GM23338 (cell line): ENCODE measurements around the gene CIAPIN1.

Experiments
- CREB1 ChIP-seq: fragments of 250-450 bp; sonication (Bioruptor Pico); IDR thresholded peaks from 2 replicates; pipeline ENCODE4 v1.5.0; 2020; ENCODE audit warnings: low read depth, mild to moderate bottlenecking, moderate library complexity
- EZH2 ChIP-seq: fragments of 200-600 bp; sonication (generic); IDR thresholded peaks from one replicate; pipeline ENCODE4 v1.8.0; 2017; ENCODE audit warnings: antibody characterized with exemption, mild to moderate bottlenecking, low read depth; ENCODE audit not compliant: unreplicated experiment
- EZH2phosphoT487 ChIP-seq: fragments of 200-600 bp; sonication (generic); IDR thresholded peaks from one replicate; pipeline ENCODE4 v1.8.1; 2018; ENCODE audit warnings: antibody characterized with exemption; ENCODE audit not compliant: unreplicated experiment
- JUNB ChIP-seq: IDR thresholded peaks from one replicate; pipeline ENCODE4 v1.6.1; 2016; ENCODE audit warnings: antibody characterized with exemption; ENCODE audit not compliant: unreplicated experiment
- POLR2AphosphoS5 ChIP-seq: IDR thresholded peaks from 2 replicates; pipeline ENCODE4 v1.6.1; 2016; ENCODE audit warnings: antibody characterized with exemption, low read depth
- STAT1 ChIP-seq: IDR thresholded peaks from one replicate; pipeline ENCODE4 v1.6.1; 2016; ENCODE audit warnings: antibody characterized with exemption; ENCODE audit not compliant: unreplicated experiment
- ZNF114 ChIP-seq: fragments of 250-450 bp; sonication (Bioruptor Pico); IDR thresholded peaks from 2 replicates; pipeline ENCODE4 v1.5.0; 2020; ENCODE audit warnings: mild to moderate bottlenecking, moderate library complexity
- ZNF331 ChIP-seq: fragments of 250-450 bp; sonication (Bioruptor Pico); IDR thresholded peaks from 2 replicates; pipeline ENCODE4 v1.5.0; 2020; ENCODE audit warnings: low read depth, mild to moderate bottlenecking, moderate library complexity
- TF ChIP-seq, protein P1 (sequence below), 2 experiments: fragments of 200-600 bp in 1 of 2; sonication (generic) in 1 of 2; conservative IDR thresholded peaks; 2 replicates each; pipeline versions ENCODE4 v1.5.1 to v1.6.1; 2016 to 2017; ENCODE audit warnings: antibody characterized with exemption in 2 of 2, low read depth in 2 of 2, mild to moderate bottlenecking in 2 of 2, moderate library complexity in 1 of 2
- TF ChIP-seq, protein P2 (sequence below): IDR thresholded peaks from one replicate; pipeline ENCODE4 v1.6.1; 2018; ENCODE audit warnings: antibody characterized with exemption; ENCODE audit not compliant: unreplicated experiment
- TF ChIP-seq, protein P3 (sequence below): IDR thresholded peaks from 2 replicates; pipeline ENCODE4 v1.6.1; 2016; ENCODE audit warnings: antibody characterized with exemption
- TF ChIP-seq, protein P4 (sequence below): fragments of 250-450 bp; sonication (Bioruptor Pico); IDR thresholded peaks from 2 replicates; pipeline ENCODE4 v1.5.0; 2020; ENCODE audit warnings: mild to moderate bottlenecking, moderate library complexity

DNA sequence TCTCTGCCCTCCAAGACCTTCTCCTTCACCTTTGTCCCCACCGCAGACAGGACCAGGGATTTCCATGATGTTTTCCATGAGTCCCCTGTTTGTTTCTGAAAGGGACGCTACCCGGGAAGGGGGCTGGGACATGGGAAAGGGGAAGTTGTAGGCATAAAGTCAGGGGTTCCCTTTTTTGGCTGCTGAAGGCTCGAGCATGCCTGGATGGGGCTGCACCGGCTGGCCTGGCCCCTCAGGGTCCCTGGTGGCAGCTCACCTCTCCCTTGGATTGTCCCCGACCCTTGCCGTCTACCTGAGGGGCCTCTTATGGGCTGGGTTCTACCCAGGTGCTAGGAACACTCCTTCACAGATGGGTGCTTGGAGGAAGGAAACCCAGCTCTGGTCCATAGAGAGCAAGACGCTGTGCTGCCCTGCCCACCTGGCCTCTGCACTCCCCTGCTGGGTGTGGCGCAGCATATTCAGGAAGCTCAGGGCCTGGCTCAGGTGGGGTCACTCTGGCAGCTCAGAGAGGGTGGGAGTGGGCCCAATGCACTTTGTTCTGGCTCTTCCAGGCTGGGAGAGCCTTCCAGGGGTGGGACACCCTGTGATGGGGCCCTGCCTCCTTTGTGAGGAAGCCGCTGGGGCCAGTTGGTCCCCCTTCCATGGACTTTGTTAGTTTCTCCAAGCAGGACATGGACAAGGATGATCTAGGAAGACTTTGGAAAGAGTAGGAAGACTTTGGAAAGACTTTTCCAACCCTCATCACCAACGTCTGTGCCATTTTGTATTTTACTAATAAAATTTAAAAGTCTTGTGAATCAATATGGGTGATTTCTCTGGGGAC lies 62.7 kb downstream of the CIAPIN1 start:
- TF ChIP-seq EZH2phosphoT487 (no peak), EZH2 (no peak), JUNB (no peak), POLR2AphosphoS5 (no peak), STAT1 (no peak), CREB1 (CRISPR knock-in tag) (no peak), ZNF331 (CRISPR knock-in tag) (no peak), ZNF114 (no peak)
- TF ChIP-seq, protein P1, sequence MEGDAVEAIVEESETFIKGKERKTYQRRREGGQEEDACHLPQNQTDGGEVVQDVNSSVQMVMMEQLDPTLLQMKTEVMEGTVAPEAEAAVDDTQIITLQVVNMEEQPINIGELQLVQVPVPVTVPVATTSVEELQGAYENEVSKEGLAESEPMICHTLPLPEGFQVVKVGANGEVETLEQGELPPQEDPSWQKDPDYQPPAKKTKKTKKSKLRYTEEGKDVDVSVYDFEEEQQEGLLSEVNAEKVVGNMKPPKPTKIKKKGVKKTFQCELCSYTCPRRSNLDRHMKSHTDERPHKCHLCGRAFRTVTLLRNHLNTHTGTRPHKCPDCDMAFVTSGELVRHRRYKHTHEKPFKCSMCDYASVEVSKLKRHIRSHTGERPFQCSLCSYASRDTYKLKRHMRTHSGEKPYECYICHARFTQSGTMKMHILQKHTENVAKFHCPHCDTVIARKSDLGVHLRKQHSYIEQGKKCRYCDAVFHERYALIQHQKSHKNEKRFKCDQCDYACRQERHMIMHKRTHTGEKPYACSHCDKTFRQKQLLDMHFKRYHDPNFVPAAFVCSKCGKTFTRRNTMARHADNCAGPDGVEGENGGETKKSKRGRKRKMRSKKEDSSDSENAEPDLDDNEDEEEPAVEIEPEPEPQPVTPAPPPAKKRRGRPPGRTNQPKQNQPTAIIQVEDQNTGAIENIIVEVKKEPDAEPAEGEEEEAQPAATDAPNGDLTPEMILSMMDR (conservative IDR thresholded peaks at IDR 0.05; ENCODE audit: low read depth in 2 of 2): no peak
- TF ChIP-seq, protein P2, sequence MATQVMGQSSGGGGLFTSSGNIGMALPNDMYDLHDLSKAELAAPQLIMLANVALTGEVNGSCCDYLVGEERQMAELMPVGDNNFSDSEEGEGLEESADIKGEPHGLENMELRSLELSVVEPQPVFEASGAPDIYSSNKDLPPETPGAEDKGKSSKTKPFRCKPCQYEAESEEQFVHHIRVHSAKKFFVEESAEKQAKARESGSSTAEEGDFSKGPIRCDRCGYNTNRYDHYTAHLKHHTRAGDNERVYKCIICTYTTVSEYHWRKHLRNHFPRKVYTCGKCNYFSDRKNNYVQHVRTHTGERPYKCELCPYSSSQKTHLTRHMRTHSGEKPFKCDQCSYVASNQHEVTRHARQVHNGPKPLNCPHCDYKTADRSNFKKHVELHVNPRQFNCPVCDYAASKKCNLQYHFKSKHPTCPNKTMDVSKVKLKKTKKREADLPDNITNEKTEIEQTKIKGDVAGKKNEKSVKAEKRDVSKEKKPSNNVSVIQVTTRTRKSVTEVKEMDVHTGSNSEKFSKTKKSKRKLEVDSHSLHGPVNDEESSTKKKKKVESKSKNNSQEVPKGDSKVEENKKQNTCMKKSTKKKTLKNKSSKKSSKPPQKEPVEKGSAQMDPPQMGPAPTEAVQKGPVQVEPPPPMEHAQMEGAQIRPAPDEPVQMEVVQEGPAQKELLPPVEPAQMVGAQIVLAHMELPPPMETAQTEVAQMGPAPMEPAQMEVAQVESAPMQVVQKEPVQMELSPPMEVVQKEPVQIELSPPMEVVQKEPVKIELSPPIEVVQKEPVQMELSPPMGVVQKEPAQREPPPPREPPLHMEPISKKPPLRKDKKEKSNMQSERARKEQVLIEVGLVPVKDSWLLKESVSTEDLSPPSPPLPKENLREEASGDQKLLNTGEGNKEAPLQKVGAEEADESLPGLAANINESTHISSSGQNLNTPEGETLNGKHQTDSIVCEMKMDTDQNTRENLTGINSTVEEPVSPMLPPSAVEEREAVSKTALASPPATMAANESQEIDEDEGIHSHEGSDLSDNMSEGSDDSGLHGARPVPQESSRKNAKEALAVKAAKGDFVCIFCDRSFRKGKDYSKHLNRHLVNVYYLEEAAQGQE: no peak
- TF ChIP-seq, protein P3, sequence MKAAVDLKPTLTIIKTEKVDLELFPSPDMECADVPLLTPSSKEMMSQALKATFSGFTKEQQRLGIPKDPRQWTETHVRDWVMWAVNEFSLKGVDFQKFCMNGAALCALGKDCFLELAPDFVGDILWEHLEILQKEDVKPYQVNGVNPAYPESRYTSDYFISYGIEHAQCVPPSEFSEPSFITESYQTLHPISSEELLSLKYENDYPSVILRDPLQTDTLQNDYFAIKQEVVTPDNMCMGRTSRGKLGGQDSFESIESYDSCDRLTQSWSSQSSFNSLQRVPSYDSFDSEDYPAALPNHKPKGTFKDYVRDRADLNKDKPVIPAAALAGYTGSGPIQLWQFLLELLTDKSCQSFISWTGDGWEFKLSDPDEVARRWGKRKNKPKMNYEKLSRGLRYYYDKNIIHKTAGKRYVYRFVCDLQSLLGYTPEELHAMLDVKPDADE: no peak
- TF ChIP-seq, protein P4, sequence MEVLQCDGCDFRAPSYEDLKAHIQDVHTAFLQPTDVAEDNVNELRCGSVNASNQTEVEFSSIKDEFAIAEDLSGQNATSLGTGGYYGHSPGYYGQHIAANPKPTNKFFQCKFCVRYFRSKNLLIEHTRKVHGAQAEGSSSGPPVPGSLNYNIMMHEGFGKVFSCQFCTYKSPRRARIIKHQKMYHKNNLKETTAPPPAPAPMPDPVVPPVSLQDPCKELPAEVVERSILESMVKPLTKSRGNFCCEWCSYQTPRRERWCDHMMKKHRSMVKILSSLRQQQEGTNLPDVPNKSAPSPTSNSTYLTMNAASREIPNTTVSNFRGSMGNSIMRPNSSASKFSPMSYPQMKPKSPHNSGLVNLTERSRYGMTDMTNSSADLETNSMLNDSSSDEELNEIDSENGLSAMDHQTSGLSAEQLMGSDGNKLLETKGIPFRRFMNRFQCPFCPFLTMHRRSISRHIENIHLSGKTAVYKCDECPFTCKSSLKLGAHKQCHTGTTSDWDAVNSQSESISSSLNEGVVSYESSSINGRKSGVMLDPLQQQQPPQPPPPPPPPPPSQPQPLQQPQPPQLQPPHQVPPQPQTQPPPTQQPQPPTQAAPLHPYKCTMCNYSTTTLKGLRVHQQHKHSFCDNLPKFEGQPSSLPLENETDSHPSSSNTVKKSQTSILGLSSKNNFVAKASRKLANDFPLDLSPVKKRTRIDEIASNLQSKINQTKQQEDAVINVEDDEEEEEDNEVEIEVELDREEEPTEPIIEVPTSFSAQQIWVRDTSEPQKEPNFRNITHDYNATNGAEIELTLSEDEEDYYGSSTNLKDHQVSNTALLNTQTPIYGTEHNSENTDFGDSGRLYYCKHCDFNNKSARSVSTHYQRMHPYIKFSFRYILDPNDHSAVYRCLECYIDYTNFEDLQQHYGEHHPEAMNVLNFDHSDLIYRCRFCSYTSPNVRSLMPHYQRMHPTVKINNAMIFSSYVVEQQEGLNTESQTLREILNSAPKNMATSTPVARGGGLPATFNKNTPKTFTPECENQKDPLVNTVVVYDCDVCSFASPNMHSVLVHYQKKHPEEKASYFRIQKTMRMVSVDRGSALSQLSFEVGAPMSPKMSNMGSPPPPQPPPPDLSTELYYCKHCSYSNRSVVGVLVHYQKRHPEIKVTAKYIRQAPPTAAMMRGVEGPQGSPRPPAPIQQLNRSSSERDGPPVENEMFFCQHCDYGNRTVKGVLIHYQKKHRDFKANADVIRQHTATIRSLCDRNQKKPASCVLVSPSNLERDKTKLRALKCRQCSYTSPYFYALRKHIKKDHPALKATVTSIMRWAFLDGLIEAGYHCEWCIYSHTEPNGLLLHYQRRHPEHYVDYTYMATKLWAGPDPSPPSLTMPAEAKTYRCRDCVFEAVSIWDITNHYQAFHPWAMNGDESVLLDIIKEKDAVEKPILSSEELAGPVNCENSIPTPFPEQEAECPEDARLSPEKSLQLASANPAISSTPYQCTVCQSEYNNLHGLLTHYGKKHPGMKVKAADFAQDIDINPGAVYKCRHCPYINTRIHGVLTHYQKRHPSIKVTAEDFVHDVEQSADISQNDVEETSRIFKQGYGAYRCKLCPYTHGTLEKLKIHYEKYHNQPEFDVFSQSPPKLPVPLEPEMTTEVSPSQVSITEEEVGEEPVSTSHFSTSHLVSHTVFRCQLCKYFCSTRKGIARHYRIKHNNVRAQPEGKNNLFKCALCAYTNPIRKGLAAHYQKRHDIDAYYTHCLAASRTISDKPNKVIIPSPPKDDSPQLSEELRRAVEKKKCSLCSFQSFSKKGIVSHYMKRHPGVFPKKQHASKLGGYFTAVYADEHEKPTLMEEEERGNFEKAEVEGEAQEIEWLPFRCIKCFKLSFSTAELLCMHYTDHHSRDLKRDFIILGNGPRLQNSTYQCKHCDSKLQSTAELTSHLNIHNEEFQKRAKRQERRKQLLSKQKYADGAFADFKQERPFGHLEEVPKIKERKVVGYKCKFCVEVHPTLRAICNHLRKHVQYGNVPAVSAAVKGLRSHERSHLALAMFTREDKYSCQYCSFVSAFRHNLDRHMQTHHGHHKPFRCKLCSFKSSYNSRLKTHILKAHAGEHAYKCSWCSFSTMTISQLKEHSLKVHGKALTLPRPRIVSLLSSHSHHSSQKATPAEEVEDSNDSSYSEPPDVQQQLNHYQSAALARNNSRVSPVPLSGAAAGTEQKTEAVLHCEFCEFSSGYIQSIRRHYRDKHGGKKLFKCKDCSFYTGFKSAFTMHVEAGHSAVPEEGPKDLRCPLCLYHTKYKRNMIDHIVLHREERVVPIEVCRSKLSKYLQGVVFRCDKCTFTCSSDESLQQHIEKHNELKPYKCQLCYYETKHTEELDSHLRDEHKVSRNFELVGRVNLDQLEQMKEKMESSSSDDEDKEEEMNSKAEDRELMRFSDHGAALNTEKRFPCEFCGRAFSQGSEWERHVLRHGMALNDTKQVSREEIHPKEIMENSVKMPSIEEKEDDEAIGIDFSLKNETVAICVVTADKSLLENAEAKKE (CRISPR knock-in tag): no peak
